Measurements from ENCODE around the gene SRPK1.

SRPK1 gene

GRCh38 chr6:35842381-35842780, 78.5 kb downstream of the SRPK1 start:
- H3K27ac ChIP-seq: no peak overlapping the region
- H3K9ac ChIP-seq: no peak overlapping the region
- no peaks in the 10 kb centered on the region for H3K4me1 ChIP-seq
- H3K27me3 ChIP-seq: no peaks in the 10 kb centered on the region
- no peak overlapping the region for H3K4me3 ChIP-seq
- H3K9me3 ChIP-seq: no peaks in the 10 kb centered on the region
- H3K36me3 ChIP-seq: peaks cover 98% of the 10 kb centered on the region
- no peak overlapping the region for H3K4me2 ChIP-seq
- no peaks in the 10 kb centered on the region for H4K20me1 ChIP-seq
- no peak for TF ChIP-seq Cebpa-rat (IDR thresholded peaks at IDR 0.05)

- H3K27ac ChIP-seq: no peak overlapping the region
- no peaks in the 10 kb centered on the region for H3K4me1 ChIP-seq
- no peaks in the 10 kb centered on the region for H3K27me3 ChIP-seq
- H3K4me3 ChIP-seq: no peak overlapping the region
- H3K36me3 ChIP-seq: peaks cover 99% of the 10 kb centered on the region
- H3K4me2 ChIP-seq: no peak overlapping the region
- H4K20me1 ChIP-seq: no peaks in the 10 kb centered on the region
- no peaks in the 10 kb centered on the region for H3K9me3 ChIP-seq
- no peak for TF ChIP-seq Cebpa-rat (IDR thresholded peaks at IDR 0.05)
- no peak overlapping the region for H3K9ac ChIP-seq
Measured at GRCh38 chr6:35839019-35839418, 81.9 kb downstream of the SRPK1 start.

DNA sequence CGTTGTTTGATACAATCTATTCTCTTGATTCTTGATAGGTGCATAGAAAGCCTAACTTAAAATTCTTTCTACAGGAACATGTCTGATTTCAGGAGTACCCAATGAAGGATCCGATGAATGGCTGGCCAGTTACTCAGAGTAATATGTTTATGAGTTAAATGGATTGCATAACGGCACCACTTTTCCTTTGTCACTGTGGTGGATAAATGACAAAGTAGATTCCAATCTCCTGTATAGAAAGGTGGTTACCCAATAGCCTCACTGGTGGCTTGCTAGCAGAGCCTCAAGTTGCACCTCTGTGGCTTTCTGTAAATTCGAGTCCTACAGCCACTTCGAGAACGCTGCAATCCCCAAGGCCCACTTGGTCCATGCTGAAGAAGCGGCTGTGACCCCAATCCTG, 87.4 kb downstream of the SRPK1 start:
- H3K36me3 ChIP-seq: peaks cover 61% of the 10 kb centered on the region
- H3K27ac ChIP-seq: no peak overlapping the region
- peaks cover 7% of the 10 kb centered on the region; the same call in 1 of the 2 replicates for H3K9me3 ChIP-seq
- no peaks in the 10 kb centered on the region for H4K20me1 ChIP-seq
- no peaks in the 10 kb centered on the region for H3K27me3 ChIP-seq
- H3K4me1 ChIP-seq: no peaks in the 10 kb centered on the region
- no peak overlapping the region for H3K9ac ChIP-seq
- H3K4me3 ChIP-seq: no peak overlapping the region
- no peak for TF ChIP-seq Cebpa-rat (IDR thresholded peaks at IDR 0.05)
- no peak overlapping the region for H3K4me2 ChIP-seq

DNA sequence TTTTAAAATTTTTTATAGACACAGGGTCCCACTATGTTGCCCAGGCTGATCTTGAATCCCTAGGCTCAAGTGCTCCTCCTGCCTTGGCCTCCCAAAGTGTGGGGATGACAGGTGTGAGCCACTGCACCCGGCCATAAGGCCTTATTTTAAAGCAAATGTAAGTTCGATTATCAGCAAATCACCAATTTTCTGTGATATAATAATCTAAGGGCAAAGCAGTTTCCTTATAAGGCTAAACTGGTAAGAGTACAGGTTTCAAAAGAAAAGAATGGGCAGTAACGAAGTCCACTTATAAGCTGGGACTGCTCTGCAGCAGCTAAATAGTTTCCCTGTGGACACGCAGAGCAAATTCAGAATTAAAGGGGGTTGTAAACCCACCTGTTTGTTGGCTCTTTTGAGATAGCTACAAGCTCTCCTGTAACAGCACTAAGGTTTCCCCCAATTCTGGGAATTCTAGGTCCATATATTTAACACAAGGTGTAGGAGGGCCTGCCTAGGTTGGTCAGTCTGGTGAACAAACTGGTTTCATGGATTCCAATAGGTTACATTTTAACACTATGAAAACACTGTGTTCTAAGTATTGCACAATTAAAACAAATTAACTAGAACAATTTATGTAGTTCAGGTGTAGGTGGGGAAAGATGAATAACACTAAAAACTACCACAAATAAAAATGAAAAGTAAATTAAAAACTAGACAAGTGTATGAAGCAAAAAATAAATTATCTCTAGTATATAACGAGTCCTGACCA, 89.5 kb downstream of the SRPK1 start:
- Histone ChIP-seq H3K9ac (no peak overlapping the region), H3K4me3 (no peak overlapping the region), H3K27me3 (no peaks in the 10 kb centered on the region), H3K9me3 (peaks cover 7% of the 10 kb centered on the region; the same call in 1 of the 2 replicates), H3K4me1 (no peaks in the 10 kb centered on the region), H3K4me2 (no peak overlapping the region), H4K20me1 (no peaks in the 10 kb centered on the region), H3K27ac (no peak overlapping the region), H3K36me3 (peaks cover 40% of the 10 kb centered on the region)
- no peak for TF ChIP-seq Cebpa-rat (IDR thresholded peaks at IDR 0.05)

DNA sequence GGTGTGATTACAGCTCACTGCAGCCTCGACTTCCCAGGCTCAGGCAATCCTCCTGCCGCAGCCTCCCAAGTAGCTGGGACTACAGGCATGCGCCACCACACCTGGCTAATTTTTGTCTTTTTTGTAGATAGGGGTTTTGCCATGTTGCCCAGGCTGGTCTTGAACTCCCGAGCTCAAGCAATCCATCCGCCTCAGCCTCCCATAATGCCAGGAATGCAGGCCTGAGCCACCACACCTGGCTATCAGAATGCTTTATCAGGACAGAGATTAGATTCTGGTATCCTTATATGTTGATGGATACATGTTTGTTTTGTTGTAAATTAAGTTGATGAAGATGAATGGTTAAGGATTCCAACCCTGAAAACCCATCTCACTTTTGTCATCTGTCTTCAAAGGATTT, 91.6 kb downstream of the SRPK1 start:
- no peak overlapping the region for H3K4me2 ChIP-seq
- no peaks in the 10 kb centered on the region for H3K27me3 ChIP-seq
- no peak overlapping the region for H3K27ac ChIP-seq
- no peak for TF ChIP-seq Cebpa-rat (IDR thresholded peaks at IDR 0.05)
- peaks cover 19% of the 10 kb centered on the region for H3K36me3 ChIP-seq
- H4K20me1 ChIP-seq: no peaks in the 10 kb centered on the region
- H3K4me3 ChIP-seq: no peak overlapping the region
- H3K4me1 ChIP-seq: no peaks in the 10 kb centered on the region
- peaks cover 7% of the 10 kb centered on the region; the same call in 1 of the 2 replicates for H3K9me3 ChIP-seq
- no peak overlapping the region for H3K9ac ChIP-seq

- peaks cover 7% of the 10 kb centered on the region; the same call in 1 of the 2 replicates for H3K9me3 ChIP-seq
- H3K4me3 ChIP-seq: no peak overlapping the region
- H3K4me2 ChIP-seq: no peak overlapping the region
- H3K9ac ChIP-seq: no peak overlapping the region
- TF ChIP-seq Cebpa-rat (IDR thresholded peaks at IDR 0.05): no peak
- no peaks in the 10 kb centered on the region for H3K27me3 ChIP-seq
- H4K20me1 ChIP-seq: no peaks in the 10 kb centered on the region
- H3K4me1 ChIP-seq: no peaks in the 10 kb centered on the region
- H3K36me3 ChIP-seq: no peaks in the 10 kb centered on the region
- H3K27ac ChIP-seq: no peak overlapping the region
Measured at GRCh38 chr6:35824552-35825192, 96.2 kb downstream of the SRPK1 start.

- no peak overlapping the region for H3K9ac ChIP-seq
- H3K4me3 ChIP-seq: no peak overlapping the region
- H3K36me3 ChIP-seq: no peaks in the 10 kb centered on the region
- H3K27me3 ChIP-seq: no peaks in the 10 kb centered on the region
- no peaks in the 10 kb centered on the region for H4K20me1 ChIP-seq
- no peaks in the 10 kb centered on the region for H3K4me1 ChIP-seq
- no peak overlapping the region for H3K4me2 ChIP-seq
- H3K27ac ChIP-seq: no peak overlapping the region
- TF ChIP-seq Cebpa-rat (IDR thresholded peaks at IDR 0.05): no peak
- no peaks in the 10 kb centered on the region for H3K9me3 ChIP-seq
Measured at GRCh38 chr6:35823601-35824000, 97.3 kb downstream of the SRPK1 start.

DNA sequence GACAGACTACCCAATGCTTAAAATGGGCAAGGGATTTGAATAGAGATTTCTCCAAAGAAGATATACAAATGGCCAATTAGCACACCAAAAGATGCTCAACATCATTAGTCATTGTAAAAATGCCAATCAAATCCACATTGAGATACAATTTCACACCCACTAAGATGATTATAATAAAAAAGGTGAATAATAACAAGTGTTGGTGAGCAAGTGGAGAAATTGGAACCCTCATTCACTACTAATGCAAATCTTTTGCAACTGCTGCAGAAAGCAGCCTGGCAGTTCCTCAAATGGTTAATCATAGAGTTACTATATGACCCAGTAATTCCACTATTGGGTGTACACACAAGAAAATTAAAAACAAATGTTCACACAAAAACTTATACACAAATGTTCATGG, 103.4 kb downstream of the SRPK1 start:
- Histone ChIP-seq H3K4me2 (no peak overlapping the region), H3K4me3 (no peak overlapping the region), H3K9ac (no peak overlapping the region), H3K36me3 (no peaks in the 10 kb centered on the region), H3K9me3 (peaks cover 24% of the 10 kb centered on the region), H4K20me1 (no peaks in the 10 kb centered on the region), H3K4me1 (no peaks in the 10 kb centered on the region), H3K27ac (no peak overlapping the region), H3K27me3 (no peaks in the 10 kb centered on the region)
- no peak for TF ChIP-seq Cebpa-rat (IDR thresholded peaks at IDR 0.05)

DNA sequence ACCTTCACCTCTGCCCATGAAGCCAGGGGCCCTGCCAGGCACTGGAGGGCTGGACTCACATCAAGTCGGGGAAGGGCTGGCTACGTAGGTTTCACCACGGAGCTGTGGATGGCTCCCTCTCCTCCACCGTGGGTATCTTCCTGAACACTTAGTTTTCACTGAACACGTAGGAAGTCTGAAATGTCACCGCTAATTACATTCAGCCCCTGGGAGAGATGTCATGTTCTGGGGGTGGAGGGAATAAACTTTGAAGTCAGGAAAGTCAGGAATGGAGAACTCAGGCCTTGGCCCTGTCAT, 109.3 kb downstream of the SRPK1 start:
- no peaks in the 10 kb centered on the region for H3K27me3 ChIP-seq
- H3K4me3 ChIP-seq: peak overlapping the region; percentile 40; the same call in 1 of the 2 replicates
- peaks cover 7% of the 10 kb centered on the region for H3K9me3 ChIP-seq
- TF ChIP-seq Cebpa-rat (IDR thresholded peaks at IDR 0.05): no peak
- no peaks in the 10 kb centered on the region for H3K36me3 ChIP-seq
- H4K20me1 ChIP-seq: no peaks in the 10 kb centered on the region
- 0 out of 2 replicates have a peak overlapping the region, but pooled peaks have one; percentile 28 for H3K9ac ChIP-seq
- peak overlapping the region; percentile 73 for H3K27ac ChIP-seq
- H3K4me2 ChIP-seq: peak overlapping the region; percentile 86
- H3K4me1 ChIP-seq: peaks cover 17% of the 10 kb centered on the region

GRCh38 chr6:35810971-35811698, 109.8 kb downstream of the SRPK1 start:
- 0 out of 2 replicates have a peak overlapping the region, but pooled peaks have one; percentile 28 for H3K9ac ChIP-seq
- no peak for TF ChIP-seq Cebpa-rat (IDR thresholded peaks at IDR 0.05)
- H3K4me1 ChIP-seq: peaks cover 17% of the 10 kb centered on the region
- H3K27ac ChIP-seq: peak overlapping the region; percentile 73
- H3K4me3 ChIP-seq: peak overlapping the region; percentile 40; the same call in 1 of the 2 replicates
- H3K36me3 ChIP-seq: no peaks in the 10 kb centered on the region
- H3K9me3 ChIP-seq: peaks cover 2% of the 10 kb centered on the region
- 0 out of 2 replicates have a peak, but pooled peaks cover 3% of the 10 kb centered on the region for H4K20me1 ChIP-seq
- peak overlapping the region; percentile 86 for H3K4me2 ChIP-seq
- no peaks in the 10 kb centered on the region for H3K27me3 ChIP-seq

Measured in BLaER1 (cell line).